ENCODE data around the gene B4GALNT3. TPM values are rescaled to one million over a fixed set of nuclear protein-coding genes. Genes with fewer than 3 reads are reported as not detected.

B4GALNT3 gene
- total RNA-seq, 2 experiments from 2014 or later = 1.2 to 1.9 TPM

GRCh38 chr12:599756-600155 is 140.0 kb downstream of the B4GALNT3 start:
- intact Hi-C loops (cut with micrococcal nuclease) = no loop called here
- Mint-ChIP-seq H3K36me3 (no peaks in the 10 kb centered on the region), H3K4me3 (no peak overlapping the region), H3K4me1 (ENCODE audit: low read depth) (no peaks in the 10 kb centered on the region), H3K27me3 (no peaks in the 10 kb centered on the region), H3K9me3 (no peaks in the 10 kb centered on the region), H3K27ac (no peak overlapping the region)
- ChIA-PET CTCF (interaction anchor here (1.1 kb wide), 1 partner anchor 214 kb away, joined by 4 read pairs; no protein-coding TSS in a partner anchor), POLR2A (interaction anchor here (0.5 kb wide), 1 partner anchor 167 kb away, joined by 3 read pairs; no protein-coding TSS in a partner anchor)
- no peak for DNase-seq

- H3K4me1 Mint-ChIP-seq (ENCODE audit: low read depth) = peaks cover 2% of the 10 kb centered on the region
- H3K9me3 Mint-ChIP-seq = no peaks in the 10 kb centered on the region
- H3K27me3 Mint-ChIP-seq = no peaks in the 10 kb centered on the region
- CTCF ChIA-PET = no interaction called here
- H3K4me3 Mint-ChIP-seq = no peak overlapping the region
- H3K27ac Mint-ChIP-seq = no peak overlapping the region
- H3K36me3 Mint-ChIP-seq = no peaks in the 10 kb centered on the region
- POLR2A ChIA-PET = no interaction called here
- intact Hi-C loops (cut with micrococcal nuclease) = no loop called here
- DNase-seq = no peak
These were observed 142.4 kb downstream of the B4GALNT3 start for GRCh38 chr12:601976-602699.

GRCh38 chr12:602700-603068 is 142.9 kb downstream of the B4GALNT3 start:
- DNase-seq = no peak
- intact Hi-C loops (cut with micrococcal nuclease) = no loop called here
- ChIA-PET POLR2A (no interaction called here), CTCF (interaction anchor here (0.9 kb wide), 1 partner anchor 27 kb away, joined by 4 read pairs; no protein-coding TSS in a partner anchor)
- Mint-ChIP-seq H3K36me3 (no peaks in the 10 kb centered on the region), H3K4me1 (ENCODE audit: low read depth) (peaks cover 7% of the 10 kb centered on the region), H3K4me3 (no peak overlapping the region), H3K27me3 (no peaks in the 10 kb centered on the region), H3K27ac (no peak overlapping the region), H3K9me3 (no peaks in the 10 kb centered on the region)

GRCh38 chr12:604956-605355 is 145.2 kb downstream of the B4GALNT3 start:
- H3K36me3 Mint-ChIP-seq = no peaks in the 10 kb centered on the region
- no peaks in the 10 kb centered on the region for H3K27me3 Mint-ChIP-seq
- CTCF ChIA-PET = interaction anchor here (2.0 to 2.3 kb wide), 2 partner anchors 29 to 35 kb away, joined by 8 read pairs; no protein-coding TSS in a partner anchor
- no peak overlapping the region for H3K27ac Mint-ChIP-seq
- no peak for DNase-seq
- H3K4me1 Mint-ChIP-seq (ENCODE audit: low read depth) = peaks cover 14% of the 10 kb centered on the region
- no peaks in the 10 kb centered on the region for H3K9me3 Mint-ChIP-seq
- POLR2A ChIA-PET = interaction anchor here (0.5 to 1.2 kb wide), 2 partner anchors 146 to 169 kb away, joined by 3 read pairs; no protein-coding TSS in a partner anchor
- intact Hi-C loops (cut with micrococcal nuclease) = no loop called here
- no peak overlapping the region for H3K4me3 Mint-ChIP-seq

- peaks cover 25% of the 10 kb centered on the region for H3K4me1 Mint-ChIP-seq (ENCODE audit: low read depth)
- H3K4me3 Mint-ChIP-seq = no peak overlapping the region
- ChIA-PET POLR2A (no interaction called here), CTCF (interaction anchor here (2.3 kb wide), 1 partner anchor 38 kb away, joined by 8 read pairs; no protein-coding TSS in a partner anchor)
- H3K9me3 Mint-ChIP-seq = no peaks in the 10 kb centered on the region
- DNase-seq = no peak
- H3K27ac Mint-ChIP-seq = no peak overlapping the region
- intact Hi-C loops (cut with micrococcal nuclease) = loop anchor here (2.0 kb wide), 1 partner anchor 19 kb away; no protein-coding TSS in a partner anchor
- no peaks in the 10 kb centered on the region for H3K36me3 Mint-ChIP-seq
- H3K27me3 Mint-ChIP-seq = no peaks in the 10 kb centered on the region
These were observed 147.8 kb downstream of the B4GALNT3 start for GRCh38 chr12:607541-608001.

- intact Hi-C loops (cut with micrococcal nuclease) = loop anchor here (2.0 kb wide), 1 partner anchor 20 kb away; no protein-coding TSS in a partner anchor
- Mint-ChIP-seq H3K4me3 (no peak overlapping the region), H3K9me3 (no peaks in the 10 kb centered on the region), H3K27ac (no peak overlapping the region), H3K36me3 (no peaks in the 10 kb centered on the region), H3K4me1 (ENCODE audit: low read depth) (peaks cover 25% of the 10 kb centered on the region), H3K27me3 (no peaks in the 10 kb centered on the region)
- ChIA-PET POLR2A (no interaction called here), CTCF (interaction anchor here (0.8 kb wide), 1 partner anchor 33 kb away, joined by 3 read pairs; no protein-coding TSS in a partner anchor)
- no peak for DNase-seq
These were observed 148.7 kb downstream of the B4GALNT3 start for GRCh38 chr12:608413-608812.

GRCh38 chr12:608921-609320 is 149.2 kb downstream of the B4GALNT3 start:
- ChIA-PET POLR2A (no interaction called here), CTCF (interaction anchor here (0.8 kb wide), 1 partner anchor 33 kb away, joined by 3 read pairs; no protein-coding TSS in a partner anchor)
- Mint-ChIP-seq H3K4me3 (no peak overlapping the region), H3K36me3 (no peaks in the 10 kb centered on the region), H3K9me3 (no peaks in the 10 kb centered on the region), H3K27ac (no peak overlapping the region), H3K4me1 (ENCODE audit: low read depth) (peaks cover 25% of the 10 kb centered on the region), H3K27me3 (no peaks in the 10 kb centered on the region)
- intact Hi-C loops (cut with micrococcal nuclease) = loop anchor here (2.0 kb wide), 1 partner anchor 20 kb away; no protein-coding TSS in a partner anchor
- DNase-seq = no peak

- ChIA-PET POLR2A (no interaction called here), CTCF (interaction anchor here (1.1 kb wide), 1 partner anchor 28 kb away, joined by 3 read pairs; no protein-coding TSS in a partner anchor)
- Mint-ChIP-seq H3K27ac (no peak overlapping the region), H3K4me3 (no peak overlapping the region), H3K36me3 (no peaks in the 10 kb centered on the region), H3K4me1 (ENCODE audit: low read depth) (peaks cover 29% of the 10 kb centered on the region), H3K27me3 (no peaks in the 10 kb centered on the region), H3K9me3 (no peaks in the 10 kb centered on the region)
- DNase-seq = no peak
- intact Hi-C loops (cut with micrococcal nuclease) = loop anchor here (2.0 to 5.0 kb wide), 4 partner anchors 21 to 203 kb away; no protein-coding TSS in a partner anchor
These were observed 152.0 kb downstream of the B4GALNT3 start for GRCh38 chr12:611721-612120.

GRCh38 chr12:612293-612692 is 152.6 kb downstream of the B4GALNT3 start:
- Mint-ChIP-seq H3K27me3 (no peaks in the 10 kb centered on the region), H3K4me3 (no peak overlapping the region), H3K4me1 (ENCODE audit: low read depth) (peaks cover 25% of the 10 kb centered on the region), H3K9me3 (no peaks in the 10 kb centered on the region), H3K27ac (no peak overlapping the region), H3K36me3 (no peaks in the 10 kb centered on the region)
- intact Hi-C loops (cut with micrococcal nuclease) = loop anchor here (5.0 kb wide), 1 partner anchor 35 kb away; no protein-coding TSS in a partner anchor
- DNase-seq = no peak
- ChIA-PET POLR2A (no interaction called here), CTCF (no interaction called here)

GRCh38 chr12:612886-613285 is 153.1 kb downstream of the B4GALNT3 start:
- no peak for DNase-seq
- peaks cover 20% of the 10 kb centered on the region for H3K4me1 Mint-ChIP-seq (ENCODE audit: low read depth)
- ChIA-PET POLR2A (no interaction called here), CTCF (no interaction called here)
- no peak overlapping the region for H3K27ac Mint-ChIP-seq
- intact Hi-C loops (cut with micrococcal nuclease) = loop anchor here (5.0 kb wide), 1 partner anchor 36 kb away; no protein-coding TSS in a partner anchor
- H3K9me3 Mint-ChIP-seq = no peaks in the 10 kb centered on the region
- no peak overlapping the region for H3K4me3 Mint-ChIP-seq
- no peaks in the 10 kb centered on the region for H3K27me3 Mint-ChIP-seq
- no peaks in the 10 kb centered on the region for H3K36me3 Mint-ChIP-seq

Measured in activated CD4-positive, alpha-beta memory T cell treated with anti-CD3 and anti-CD28 coated beads for 36 hours (primary cell).